Ovary (tissue), 9 donors: ENCODE results near the gene PRCD. TPM values are rescaled to one million over a fixed set of nuclear protein-coding genes. Genes with fewer than 3 reads are reported as not detected.

Experiments used
- DNase-seq, 5 donors: peaks; one replicate each; pipeline ENCODE4 v3.0.0-alpha.2; 2019 to 2020
- H3K27ac ChIP-seq, 2 donors: fragments of 200-600 bp; one replicate each; pipeline versions ENCODE4 v1.5.1 to v1.8.0; 2019 to 2022
- H3K27me3 ChIP-seq: fragments of 200-600 bp; one replicate; pipeline ENCODE4 v1.8.0; 2022
- H3K36me3 ChIP-seq: fragments of 200-600 bp; sonication (generic); one replicate; pipeline ENCODE4 v1.5.1; 2019
- H3K4me1 ChIP-seq: one replicate; pipeline ENCODE4 v1.8.1; 2013; ENCODE audit warnings: mild to moderate bottlenecking, moderate library complexity; ENCODE audit not compliant: insufficient read depth
- H3K4me3 ChIP-seq: fragments of 200-600 bp; sonication (generic); one replicate; pipeline ENCODE4 v1.5.1; 2017
- H3K9me3 ChIP-seq, 2 donors: fragments of 200-600 bp in 1 of 2; sonication (generic) in 1 of 2; one replicate each; pipeline versions ENCODE4 v1.5.1 to v1.8.1; 2013 to 2019; ENCODE audit warnings: mild to moderate bottlenecking in 1 of 2, moderate library complexity in 1 of 2
- CTCF ChIP-seq, 3 donors: fragments of 450-650 bp in 2 of 3; fragments of 200-600 bp in 1 of 3; IDR thresholded peaks; one replicate each; pipeline versions ENCODE4 v1.5.1 to v1.8.0; 2016 to 2022; ENCODE audit warnings: antibody characterized with exemption in 3 of 3, mild to moderate bottlenecking in 1 of 3
- EP300 ChIP-seq: sonication (generic); formaldehyde crosslinking; IDR thresholded peaks from one replicate; pipeline ENCODE4 v1.6.1; 2017; ENCODE audit warnings: antibody characterized with exemption
- POLR2A ChIP-seq: fragments of 450-650 bp; IDR thresholded peaks from one replicate; pipeline ENCODE4 v1.6.1; 2017; ENCODE audit warnings: antibody characterized with exemption, mild to moderate bottlenecking, moderate library complexity
- WGBS, 3 donors: extraction: QIAGEN DNeasy Blood & Tissue Kit in 1 of 3; methylation state at CpG; one replicate each; pipeline versions ENCODE4 v1.1.5 to v1.1.7; 2013 to 2017; 5-methylcytosine and 5-hydroxymethylcytosine counted together
- intact Hi-C, 4 donors: fragments of 100-400 bp; cut with DNase I; formaldehyde crosslinking; loops; one replicate each; pipeline versions ENCODE4 v1.11.0 to v1.15.1; 2022 to 2023
- polyA plus RNA-seq, 2 donors: library from polyadenylated mRNA; stranded (reverse); fragments of 200-250 nt in 1 of 2; fragments of 350-450 nt in 1 of 2; fragmentation: Illumina TruSeq in 1 of 2; extraction: RNeasy Lipid Tissue Mini Kit (QIAGEN cat#74804) in 1 of 2; gene quantifications; one replicate each; pipeline ENCODE4 v1.2.3, GENCODE V29; 2013 to 2014
- total RNA-seq, 7 donors: library from RNA; depleted of rRNA in 2 of 7; stranded (reverse); fragments of >200 nt in 2 of 7; fragmentation: NEBNext Ultra II Directional in 3 of 7; extraction: Animal tissue kit (Norgen Biotek cat#: 25700) in 3 of 7; gene quantifications; one replicate each; pipeline versions ENCODE4 v1.1.0 to v1.2.4, GENCODE V29; 2016 to 2023
- donor health status: DM: no; HTN: no; CAD: no; lungs with moderate emphysema.
- donor health status: DM: no; HTN: no; CAD: no.
- donor health status: Bipolar disorder and iron deficiency.
- donor health status: DM: yes; HTN: yes; CAD: no.
- donor health status: DM: no; HTN: no; CAD: no.
- donor health status: DM: yes; HTN: yes; CAD: no.

The PRCD gene
- total and polyA plus RNA-seq, 9 donors, result 1.5 to 12.2 (median 2.8) TPM

- Histone ChIP-seq H3K27me3 (no peaks in the 10 kb centered on the region), H3K4me1 (no peaks in the 10 kb centered on the region), H3K4me3 (no peak overlapping the region), H3K27ac (no peak overlapping the region), H3K9me3 (no peaks in the 10 kb centered on the region), H3K36me3 (no peaks in the 10 kb centered on the region)
- intact Hi-C loops, result no loop called here
- no peak for DNase-seq
- no peak for TF ChIP-seq EP300
- TF ChIP-seq POLR2A, result no peak
- TF ChIP-seq CTCF (IDR thresholded peaks at IDR 0.05), result no peak
- WGBS, 3 donors, result 89 to 93% (median 89%) methylated on average over 11 of the region's 11 CpGs
Measured at GRCh38 chr17:76574166-76574565, 34.3 kb downstream of the PRCD start.

- Histone ChIP-seq H3K4me1 (no peaks in the 10 kb centered on the region), H3K4me3 (no peak overlapping the region), H3K9me3 (no peaks in the 10 kb centered on the region), H3K27ac (no peak overlapping the region), H3K36me3 (no peaks in the 10 kb centered on the region), H3K27me3 (no peaks in the 10 kb centered on the region)
- WGBS, 3 donors, result 71 to 79% (median 78%) methylated on average over 5 of the region's 5 CpGs
- intact Hi-C loops, result no loop called here
- TF ChIP-seq CTCF (IDR thresholded peaks at IDR 0.05) (no peak), POLR2A (no peak), EP300 (no peak)
- DNase-seq, result no peak
Measured at GRCh38 chr17:76575570-76575969, 35.7 kb downstream of the PRCD start.

GRCh38 chr17:76576189-76576588, 36.3 kb downstream of the PRCD start:
- 91 to 93% (median 92%) methylated on average over 9 of the region's 9 CpGs for WGBS, 3 donors
- H3K27ac ChIP-seq, result no peak overlapping the region
- intact Hi-C loops, result no loop called here
- H3K36me3 ChIP-seq, result no peaks in the 10 kb centered on the region
- DNase-seq, result no peak
- no peaks in the 10 kb centered on the region for H3K27me3 ChIP-seq
- H3K4me3 ChIP-seq, result no peak overlapping the region
- TF ChIP-seq EP300, result no peak
- no peak for TF ChIP-seq POLR2A
- no peak for TF ChIP-seq CTCF (IDR thresholded peaks at IDR 0.05)
- H3K9me3 ChIP-seq, result no peaks in the 10 kb centered on the region
- H3K4me1 ChIP-seq, result no peaks in the 10 kb centered on the region

GRCh38 chr17:76577876-76578275, 38.0 kb downstream of the PRCD start:
- intact Hi-C loops, result no loop called here
- WGBS, 3 donors, result 91 to 95% (median 93%) methylated on average over 7 of the region's 7 CpGs
- Histone ChIP-seq H3K9me3 (no peaks in the 10 kb centered on the region), H3K4me1 (no peaks in the 10 kb centered on the region), H3K27ac (no peak overlapping the region), H3K4me3 (no peak overlapping the region), H3K36me3 (no peaks in the 10 kb centered on the region), H3K27me3 (no peaks in the 10 kb centered on the region)
- no peak for TF ChIP-seq POLR2A
- TF ChIP-seq CTCF (IDR thresholded peaks at IDR 0.05), result no peak
- no peak for TF ChIP-seq EP300
- DNase-seq, result no peak

- TF ChIP-seq EP300, result no peak
- TF ChIP-seq POLR2A, result no peak
- TF ChIP-seq CTCF (IDR thresholded peaks at IDR 0.05), result no peak
- no peaks in the 10 kb centered on the region for H3K36me3 ChIP-seq
- 72 to 85% (median 74%) methylated on average over 5 of the region's 5 CpGs for WGBS, 3 donors
- intact Hi-C loops, result no loop called here
- no peaks in the 10 kb centered on the region for H3K27me3 ChIP-seq
- H3K4me1 ChIP-seq, result no peaks in the 10 kb centered on the region
- H3K9me3 ChIP-seq, result no peaks in the 10 kb centered on the region
- no peak overlapping the region for H3K4me3 ChIP-seq
- no peak overlapping the region for H3K27ac ChIP-seq
- DNase-seq, result no peak
Measured at GRCh38 chr17:76578376-76578775, 38.5 kb downstream of the PRCD start.
